Measurements from ENCODE around the gene TMEM192.
"Not testable (repeated sequence)": the region's sequence is repeated elsewhere in the genome, so short reads cannot be mapped to it uniquely, and the experiment has no call there.

GRCh38 chr4:165025782-165026181 is 86.9 kb downstream of the TMEM192 start:
- not testable (repeated sequence) for TF ChIP-seq CTCF (IDR thresholded peaks at IDR 0.05); EZH2 (IDR thresholded peaks at IDR 0.05; ENCODE audit: borderline replicate concordance, insufficient read depth, low read depth, low read length, poor library complexity, severe bottlenecking)
